ENCODE measurements around the gene SCYGR4.
"Not testable (repeated sequence)": the region's sequence is repeated elsewhere in the genome, so short reads cannot be mapped to it uniquely, and the experiment has no call there.

Gene SCYGR4

GRCh38 chr2:227614740-227615139 is 2.6 kb upstream of the SCYGR4 start, which contains the start of gene SCYGR3:
Gene SCYGR3 (minus strand): TSS chr2:227614840. CDS start chr2:227614840, 0 bp downstream.
- DNase-seq = no peak

GRCh38 chr2:227615181-227615580 is 2.1 kb upstream of the SCYGR4 start:
- no peak for DNase-seq

GRCh38 chr2:227615906-227616305 is 1.4 kb upstream of the SCYGR4 start:
- no peak for DNase-seq

GRCh38 chr2:227616631-227617030 is 667 bp upstream of the SCYGR4 start:
- DNase-seq = no peak

GRCh38 chr2:227623226-227623625 is 5.9 kb downstream of the SCYGR4 start:
- DNase-seq = no peak

- DNase-seq = no peak
Measured at GRCh38 chr2:227625420-227625819, 8.1 kb downstream of the SCYGR4 start.

- DNase-seq = no peak
Measured at GRCh38 chr2:227626580-227627151, 9.4 kb downstream of the SCYGR4 start.

GRCh38 chr2:227627769-227628168 is 10.5 kb downstream of the SCYGR4 start:
- no peak for DNase-seq

GRCh38 chr2:227629435-227629834 is 12.1 kb downstream of the SCYGR4 start:
- no peak for DNase-seq

- DNase-seq = no peak
Measured at GRCh38 chr2:227630322-227630721, 13.0 kb downstream of the SCYGR4 start.

- DNase-seq = no peak
Measured at GRCh38 chr2:227632827-227633226, 15.5 kb downstream of the SCYGR4 start.

GRCh38 chr2:227634201-227634600 is 16.9 kb downstream of the SCYGR4 start:
- DNase-seq = no peak

GRCh38 chr2:227642656-227643055 is 25.4 kb downstream of the SCYGR4 start:
- DNase-seq = no peak

GRCh38 chr2:227643990-227644551 is 26.8 kb downstream of the SCYGR4 start:
- DNase-seq = no peak

- DNase-seq = no peak
Measured at GRCh38 chr2:227653419-227653818, 36.1 kb downstream of the SCYGR4 start.

- DNase-seq = no peak
Measured at GRCh38 chr2:227654426-227654825, 37.1 kb downstream of the SCYGR4 start.

- no peak for DNase-seq
Measured at GRCh38 chr2:227655454-227655853, 38.2 kb downstream of the SCYGR4 start.

GRCh38 chr2:227657199-227657845 is 40.0 kb downstream of the SCYGR4 start:
- DNase-seq = no peak

GRCh38 chr2:227661025-227661649 is 43.8 kb downstream of the SCYGR4 start:
- DNase-seq = no peak

GRCh38 chr2:227661827-227662226 is 44.5 kb downstream of the SCYGR4 start:
- no peak for DNase-seq

- no peak for DNase-seq
Measured at GRCh38 chr2:227665189-227665940, 48.1 kb downstream of the SCYGR4 start.

- DNase-seq = not testable (repeated sequence)
Measured at GRCh38 chr2:227666631-227667170, 49.4 kb downstream of the SCYGR4 start, which contains the start of gene SCYGR5. Gene SCYGR5 (plus strand): TSS chr2:227666804. CDS start chr2:227666804, 0 bp downstream.
